BLaER1 (cell line): ENCODE results near the gene KIF3A.

Experiments used
- H3K27ac ChIP-seq: shearing (Covaris generic); formaldehyde crosslinking; 2 replicates; pipeline ENCODE4 v1.8.1; 2022
- H3K27me3 ChIP-seq: shearing (Covaris generic); formaldehyde crosslinking; 2 replicates; pipeline ENCODE4 v1.8.1; 2022
- H3K36me3 ChIP-seq: shearing (Covaris generic); formaldehyde crosslinking; 2 replicates; pipeline ENCODE4 v1.8.1; 2022
- H3K4me1 ChIP-seq: shearing (Covaris generic); formaldehyde crosslinking; 2 replicates; pipeline ENCODE4 v1.8.1; 2022
- H3K4me2 ChIP-seq: shearing (Covaris generic); formaldehyde crosslinking; 2 replicates; pipeline ENCODE4 v1.8.1; 2022
- H3K4me3 ChIP-seq: shearing (Covaris generic); formaldehyde crosslinking; 2 replicates; pipeline ENCODE4 v1.8.1; 2022
- H3K9ac ChIP-seq: shearing (Covaris generic); formaldehyde crosslinking; 2 replicates; pipeline ENCODE4 v1.8.1; 2022
- H3K9me3 ChIP-seq: shearing (Covaris generic); formaldehyde crosslinking; 2 replicates; pipeline ENCODE4 v1.8.1; 2022
- H4K20me1 ChIP-seq: shearing (Covaris generic); formaldehyde crosslinking; 2 replicates; pipeline ENCODE4 v1.8.1; 2022
- Cebpa-rat ChIP-seq: shearing (Covaris generic); IDR thresholded peaks from 2 replicates; pipeline ENCODE4 v1.8.1; 2022

KIF3A gene

GRCh38 chr5:132772291-132773070, 35.1 kb upstream of the KIF3A start:
- H3K4me1 ChIP-seq, result peaks cover 25% of the 10 kb centered on the region
- no peak for TF ChIP-seq Cebpa-rat
- no peaks in the 10 kb centered on the region for H3K36me3 ChIP-seq
- H3K4me3 ChIP-seq, result no peak overlapping the region
- H3K4me2 ChIP-seq, result no peak overlapping the region
- H3K9ac ChIP-seq, result no peak overlapping the region
- H4K20me1 ChIP-seq, result 0 out of 2 replicates have a peak, but pooled peaks cover 29% of the 10 kb centered on the region
- H3K9me3 ChIP-seq, result no peaks in the 10 kb centered on the region
- H3K27ac ChIP-seq, result no peak overlapping the region
- H3K27me3 ChIP-seq, result peaks cover 29% of the 10 kb centered on the region

DNA sequence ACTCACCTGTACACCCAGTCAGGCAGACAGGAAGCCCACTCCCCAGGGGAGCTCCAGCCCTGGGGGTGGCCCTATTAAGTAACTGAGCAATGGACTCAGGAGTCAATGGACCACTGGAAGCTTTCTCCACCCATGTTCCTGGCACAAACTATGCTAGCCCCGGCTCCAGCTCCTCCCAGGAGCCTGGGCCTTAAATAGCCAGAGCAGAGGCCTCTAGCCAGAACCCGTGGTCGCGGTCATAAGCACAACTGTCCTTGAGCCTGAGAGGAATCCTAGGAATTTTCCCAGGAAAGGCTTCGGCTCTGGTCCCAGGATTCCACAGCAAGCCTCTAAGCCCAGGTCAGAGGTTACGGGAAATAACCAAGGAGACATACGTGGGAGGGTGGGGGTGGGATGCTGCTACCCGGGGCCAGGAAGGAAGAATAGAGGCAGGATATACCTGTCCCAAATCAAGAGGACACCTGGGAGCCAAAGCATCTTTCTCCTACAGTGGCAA, 34.2 kb upstream of the KIF3A start:
- TF ChIP-seq Cebpa-rat, result no peak
- Histone ChIP-seq H3K27ac (no peak overlapping the region), H3K27me3 (peaks cover 22% of the 10 kb centered on the region), H3K9me3 (no peaks in the 10 kb centered on the region), H3K9ac (no peak overlapping the region), H3K36me3 (no peaks in the 10 kb centered on the region), H3K4me1 (peaks cover 29% of the 10 kb centered on the region), H4K20me1 (0 out of 2 replicates have a peak, but pooled peaks cover 35% of the 10 kb centered on the region), H3K4me3 (no peak overlapping the region), H3K4me2 (peak overlapping the region; percentile 53; the same call in 1 of the 2 replicates)

DNA sequence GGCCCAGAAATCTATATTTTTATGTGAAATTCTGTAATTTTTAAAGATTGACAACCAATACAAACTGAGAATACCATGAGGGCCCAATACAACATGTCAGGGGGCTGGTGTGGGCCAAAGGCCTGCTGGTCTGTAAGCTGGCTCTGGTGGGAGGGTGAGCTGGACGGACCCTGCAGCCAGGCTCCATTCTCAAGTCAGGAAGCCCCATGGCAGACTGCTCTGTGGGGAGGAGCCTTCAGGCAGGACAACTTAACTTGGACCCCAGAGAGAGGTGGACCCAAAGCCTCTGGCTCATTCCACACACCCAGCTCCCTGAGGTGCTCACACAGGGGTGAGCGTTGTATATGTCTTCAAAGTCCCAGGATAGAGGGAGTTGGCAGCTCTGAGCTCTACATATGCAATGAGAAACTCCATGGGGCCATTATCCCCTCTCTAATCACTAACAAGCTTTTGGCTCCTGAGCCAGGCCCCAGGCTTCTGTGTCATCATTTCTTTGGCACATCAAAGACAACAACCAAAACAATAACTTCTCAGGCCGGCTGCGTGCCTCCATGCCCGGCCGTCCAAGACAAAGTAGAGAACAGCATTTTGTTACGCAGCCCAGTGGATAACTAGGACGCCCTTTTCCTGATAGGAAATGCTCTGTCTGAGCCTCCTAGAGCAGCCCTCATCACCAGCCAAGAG, 33.3 kb upstream of the KIF3A start:
- H3K4me1 ChIP-seq, result peaks cover 29% of the 10 kb centered on the region
- no peaks in the 10 kb centered on the region for H3K36me3 ChIP-seq
- 0 out of 2 replicates have a peak, but pooled peaks cover 39% of the 10 kb centered on the region for H4K20me1 ChIP-seq

GRCh38 chr5:132768485-132768868, 31.1 kb upstream of the KIF3A start:
- no peaks in the 10 kb centered on the region for H3K27me3 ChIP-seq
- H3K4me1 ChIP-seq, result peaks cover 31% of the 10 kb centered on the region
- H3K27ac ChIP-seq, result no peak overlapping the region
- no peak overlapping the region for H3K4me2 ChIP-seq
- no peak overlapping the region for H3K9ac ChIP-seq
- no peak overlapping the region for H3K4me3 ChIP-seq
- 0 out of 2 replicates have a peak, but pooled peaks cover 26% of the 10 kb centered on the region for H4K20me1 ChIP-seq
- TF ChIP-seq Cebpa-rat, result no peak
- H3K9me3 ChIP-seq, result no peaks in the 10 kb centered on the region
- peaks cover 17% of the 10 kb centered on the region for H3K36me3 ChIP-seq

More for the DNA sequence above, 33.3 kb upstream of the KIF3A start:
- Histone ChIP-seq H3K9ac (no peak overlapping the region), H3K4me2 (peak overlapping the region; percentile 53), H3K27ac (no peak overlapping the region), H3K4me3 (no peak overlapping the region), H3K27me3 (peaks cover 12% of the 10 kb centered on the region; the same call in 1 of the 2 replicates), H3K9me3 (no peaks in the 10 kb centered on the region)
- TF ChIP-seq Cebpa-rat, result no peak

GRCh38 chr5:132767150-132767549, 29.8 kb upstream of the KIF3A start:
- peaks cover 29% of the 10 kb centered on the region for H3K36me3 ChIP-seq
- H3K27me3 ChIP-seq, result no peaks in the 10 kb centered on the region
- TF ChIP-seq Cebpa-rat, result no peak
- no peak overlapping the region for H3K4me2 ChIP-seq
- peaks cover 31% of the 10 kb centered on the region for H3K4me1 ChIP-seq
- no peak overlapping the region for H3K27ac ChIP-seq
- no peaks in the 10 kb centered on the region for H3K9me3 ChIP-seq
- H4K20me1 ChIP-seq, result 0 out of 2 replicates have a peak, but pooled peaks cover 14% of the 10 kb centered on the region
- no peak overlapping the region for H3K9ac ChIP-seq
- no peak overlapping the region for H3K4me3 ChIP-seq

GRCh38 chr5:132766806-132767055, 29.4 kb upstream of the KIF3A start:
- Histone ChIP-seq H3K4me1 (peaks cover 31% of the 10 kb centered on the region), H3K27ac (no peak overlapping the region), H3K36me3 (peaks cover 33% of the 10 kb centered on the region), H3K4me2 (no peak overlapping the region), H4K20me1 (0 out of 2 replicates have a peak, but pooled peaks cover 10% of the 10 kb centered on the region), H3K9ac (no peak overlapping the region), H3K9me3 (no peaks in the 10 kb centered on the region), H3K27me3 (no peaks in the 10 kb centered on the region), H3K4me3 (no peak overlapping the region)
- TF ChIP-seq Cebpa-rat, result no peak

GRCh38 chr5:132766020-132766805, 28.9 kb upstream of the KIF3A start:
- Histone ChIP-seq H3K4me1 (peaks cover 27% of the 10 kb centered on the region), H3K36me3 (peaks cover 38% of the 10 kb centered on the region), H3K4me2 (no peak overlapping the region), H3K27ac (no peak overlapping the region), H3K9ac (no peak overlapping the region), H4K20me1 (0 out of 2 replicates have a peak, but pooled peaks cover 10% of the 10 kb centered on the region), H3K27me3 (no peaks in the 10 kb centered on the region), H3K4me3 (no peak overlapping the region), H3K9me3 (no peaks in the 10 kb centered on the region)
- no peak for TF ChIP-seq Cebpa-rat

- no peak overlapping the region for H3K27ac ChIP-seq
- H3K9ac ChIP-seq, result no peak overlapping the region
- H3K27me3 ChIP-seq, result no peaks in the 10 kb centered on the region
- no peak for TF ChIP-seq Cebpa-rat
- H3K9me3 ChIP-seq, result no peaks in the 10 kb centered on the region
- no peak overlapping the region for H3K4me3 ChIP-seq
- no peak overlapping the region for H3K4me2 ChIP-seq
- 0 out of 2 replicates have a peak, but pooled peaks cover 10% of the 10 kb centered on the region for H4K20me1 ChIP-seq
- peaks cover 20% of the 10 kb centered on the region for H3K4me1 ChIP-seq
- peaks cover 46% of the 10 kb centered on the region for H3K36me3 ChIP-seq
Observed at GRCh38 chr5:132765311-132766019, 28.1 kb upstream of the KIF3A start.

DNA sequence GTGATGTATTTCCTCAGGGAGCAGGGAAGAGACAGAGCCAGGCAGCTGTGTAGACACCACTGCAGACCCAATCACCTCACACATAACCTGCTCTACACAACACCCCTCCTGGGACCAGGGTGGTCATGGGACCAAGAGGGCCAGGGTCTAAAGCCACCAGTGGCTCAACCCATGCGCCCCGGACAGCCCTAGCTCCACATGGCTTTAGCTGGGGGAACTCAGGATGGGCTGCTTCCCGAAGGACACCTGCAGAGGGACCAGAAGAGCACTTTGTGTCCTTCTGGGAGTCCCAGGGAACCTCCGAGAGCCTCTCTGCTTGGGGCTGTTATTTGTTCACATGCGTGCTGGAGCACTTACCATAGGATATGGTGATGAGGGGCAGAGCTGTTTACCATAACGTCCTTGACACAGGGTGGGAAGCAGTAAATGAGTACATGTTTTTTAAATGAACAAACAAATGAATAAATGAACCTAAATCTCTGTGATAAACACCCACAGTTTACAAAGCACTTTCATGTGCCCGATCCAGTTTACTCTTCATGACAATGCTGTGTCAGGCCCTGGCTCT, 27.4 kb upstream of the KIF3A start:
- H3K4me1 ChIP-seq, result peaks cover 18% of the 10 kb centered on the region
- H3K27ac ChIP-seq, result no peak overlapping the region
- H3K36me3 ChIP-seq, result peaks cover 53% of the 10 kb centered on the region
- no peak overlapping the region for H3K9ac ChIP-seq
- H3K27me3 ChIP-seq, result no peaks in the 10 kb centered on the region
- no peak overlapping the region for H3K4me2 ChIP-seq
- no peak for TF ChIP-seq Cebpa-rat
- no peaks in the 10 kb centered on the region for H3K9me3 ChIP-seq
- 0 out of 2 replicates have a peak, but pooled peaks cover 10% of the 10 kb centered on the region for H4K20me1 ChIP-seq
- no peak overlapping the region for H3K4me3 ChIP-seq
